Kidney capillary endothelial cell (primary cell): ENCODE measurements around the gene KCTD15.

Experiments
- DNase-seq: peaks from one replicate; pipeline ENCODE4 v3.0.0-alpha.2; 2018; ENCODE audit warnings: low spot score

The KCTD15 gene

DNA sequence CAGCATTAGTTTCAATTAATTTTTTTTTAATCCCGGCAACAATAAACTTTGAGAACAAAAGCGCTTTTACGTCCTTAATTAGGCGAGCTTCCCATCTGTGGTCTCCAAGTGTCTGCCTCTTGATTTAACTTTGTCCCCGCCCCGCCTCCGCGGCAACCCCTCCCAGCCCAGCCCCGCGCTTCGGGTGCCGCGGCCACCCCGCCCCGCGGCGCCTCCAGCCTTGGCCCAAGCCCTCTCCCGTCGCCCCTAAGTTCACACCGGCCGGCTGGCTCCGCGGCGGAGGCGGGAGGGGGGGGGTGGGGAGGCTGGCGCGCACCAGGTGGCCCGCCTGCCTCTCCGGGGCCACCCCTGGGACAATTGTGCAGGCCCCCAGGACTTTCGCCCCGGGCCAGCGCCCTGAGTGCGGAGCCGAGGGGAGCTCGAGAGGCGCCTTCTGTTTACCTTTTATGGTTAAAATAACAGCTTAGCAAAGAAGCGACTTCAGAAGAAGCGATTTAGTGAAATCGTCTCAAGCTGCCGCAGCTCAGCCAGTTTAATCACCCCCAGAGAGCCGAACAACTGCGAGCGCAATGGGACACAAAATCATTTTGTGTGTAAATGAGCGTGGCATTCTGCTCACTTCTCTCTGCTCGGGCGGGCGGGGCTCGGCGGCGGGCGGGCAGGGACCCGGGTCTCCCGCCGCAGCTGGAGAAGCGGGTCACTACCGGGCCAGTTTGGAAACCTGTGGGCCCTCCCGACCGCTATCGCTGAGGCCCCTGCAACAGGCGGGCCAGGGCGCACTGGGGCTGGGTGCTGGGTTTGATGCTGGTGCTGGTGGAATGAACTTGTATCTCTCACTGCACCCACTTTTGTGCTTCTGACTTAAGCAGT is 1.4 kb downstream of the KCTD15 start:
- DNase-seq = no peak

DNA sequence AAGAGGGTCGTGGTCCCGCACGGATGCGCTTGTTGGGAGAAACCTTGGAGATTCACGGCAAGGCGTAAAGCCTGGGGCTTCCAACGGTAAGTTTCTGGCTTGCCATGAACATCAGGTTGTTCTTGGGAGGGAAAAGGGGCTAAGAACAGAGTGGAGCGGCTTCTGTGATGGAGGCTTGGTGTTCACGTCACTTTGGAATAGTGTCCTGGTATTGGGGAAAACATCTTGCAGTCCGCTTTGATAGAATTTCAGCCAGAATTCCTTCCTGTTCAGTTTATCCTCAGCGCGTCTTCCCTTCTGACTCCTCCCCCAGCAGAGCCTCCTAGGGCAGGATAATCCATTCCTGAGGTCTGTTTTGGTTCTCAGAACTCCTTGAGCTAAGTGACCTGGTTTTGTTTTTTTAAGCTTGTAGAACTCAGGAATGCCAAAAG is 2.0 kb downstream of the KCTD15 start:
- DNase-seq = no peak

GRCh38 chr19:33799476-33799875 is 2.8 kb downstream of the KCTD15 start:
- no peak for DNase-seq

DNA sequence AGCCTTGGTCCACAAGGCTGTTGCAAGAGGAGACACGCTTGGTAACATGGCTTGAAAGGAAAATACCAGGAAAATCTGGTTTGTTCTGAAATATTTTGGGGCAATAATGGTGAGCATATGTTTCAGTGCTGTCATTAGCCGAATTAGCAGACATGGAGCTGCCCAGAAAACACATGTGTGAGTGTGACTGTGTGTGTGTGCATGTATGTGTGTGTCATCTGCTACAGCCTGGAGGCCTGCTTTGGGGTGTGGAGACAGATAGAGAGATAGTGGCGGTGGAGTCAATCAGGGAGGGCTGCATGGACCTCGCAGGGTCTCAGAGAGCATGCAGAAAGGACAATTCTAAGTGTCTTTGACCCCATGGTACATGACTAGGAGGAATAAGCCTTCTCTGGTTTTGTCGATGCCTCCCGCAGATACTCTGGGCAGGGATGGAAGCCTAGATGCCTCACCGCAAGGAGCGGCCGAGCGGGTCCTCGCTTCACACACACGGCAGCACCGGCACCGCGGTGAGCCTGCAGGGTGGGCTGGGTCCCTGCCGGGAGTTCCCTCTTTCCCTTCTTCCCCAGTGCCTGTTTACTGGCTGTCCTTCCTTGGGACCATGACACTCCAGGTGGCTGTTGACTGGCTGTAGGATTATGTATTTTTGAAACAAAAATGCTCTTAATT is 3.5 kb downstream of the KCTD15 start:
- no peak for DNase-seq

- no peak for DNase-seq
These were observed 4.7 kb downstream of the KCTD15 start for GRCh38 chr19:33801411-33801810.

DNA sequence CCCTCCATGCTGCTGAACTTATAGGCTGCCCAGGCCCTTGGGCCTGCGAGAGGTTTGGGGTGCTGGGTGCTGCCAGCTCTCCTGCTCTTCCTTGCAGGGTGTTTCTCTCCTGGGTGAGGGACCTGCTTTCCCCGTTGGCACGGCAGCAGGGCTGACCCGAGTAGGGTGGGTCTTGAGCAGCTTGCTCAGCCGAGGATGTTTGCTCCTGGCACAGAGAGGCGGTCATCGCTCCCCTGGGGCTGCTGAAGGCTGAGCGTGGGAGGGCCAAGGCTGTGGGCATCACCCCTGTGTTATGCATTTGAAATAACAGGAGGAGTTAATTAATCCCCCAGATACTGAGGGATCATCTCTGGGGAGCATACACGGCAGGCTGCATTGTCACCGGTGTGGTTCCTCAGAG is 5.3 kb downstream of the KCTD15 start:
- DNase-seq = no peak

GRCh38 chr19:33802801-33803200 is 6.1 kb downstream of the KCTD15 start:
- no peak for DNase-seq

DNA sequence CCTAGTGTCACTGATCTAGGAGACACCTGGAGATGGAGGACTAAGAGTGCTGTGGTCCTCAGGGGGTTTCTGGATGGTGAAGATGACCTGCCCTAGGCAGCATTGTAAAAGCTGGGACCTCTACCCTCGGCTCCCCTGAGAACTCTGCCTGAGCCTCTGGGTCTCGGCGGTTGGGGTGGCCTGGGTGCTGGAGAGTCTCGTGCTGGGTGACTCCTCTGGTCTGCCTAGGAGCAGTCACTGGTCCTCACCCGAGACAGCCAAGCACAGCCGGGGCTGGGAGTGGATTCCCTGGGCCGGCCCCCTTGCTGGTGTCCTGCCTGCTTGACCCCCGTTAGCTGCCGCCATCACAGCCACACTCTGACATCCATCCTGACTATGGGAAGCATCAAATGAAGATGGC is 6.7 kb downstream of the KCTD15 start:
- no peak for DNase-seq

DNA sequence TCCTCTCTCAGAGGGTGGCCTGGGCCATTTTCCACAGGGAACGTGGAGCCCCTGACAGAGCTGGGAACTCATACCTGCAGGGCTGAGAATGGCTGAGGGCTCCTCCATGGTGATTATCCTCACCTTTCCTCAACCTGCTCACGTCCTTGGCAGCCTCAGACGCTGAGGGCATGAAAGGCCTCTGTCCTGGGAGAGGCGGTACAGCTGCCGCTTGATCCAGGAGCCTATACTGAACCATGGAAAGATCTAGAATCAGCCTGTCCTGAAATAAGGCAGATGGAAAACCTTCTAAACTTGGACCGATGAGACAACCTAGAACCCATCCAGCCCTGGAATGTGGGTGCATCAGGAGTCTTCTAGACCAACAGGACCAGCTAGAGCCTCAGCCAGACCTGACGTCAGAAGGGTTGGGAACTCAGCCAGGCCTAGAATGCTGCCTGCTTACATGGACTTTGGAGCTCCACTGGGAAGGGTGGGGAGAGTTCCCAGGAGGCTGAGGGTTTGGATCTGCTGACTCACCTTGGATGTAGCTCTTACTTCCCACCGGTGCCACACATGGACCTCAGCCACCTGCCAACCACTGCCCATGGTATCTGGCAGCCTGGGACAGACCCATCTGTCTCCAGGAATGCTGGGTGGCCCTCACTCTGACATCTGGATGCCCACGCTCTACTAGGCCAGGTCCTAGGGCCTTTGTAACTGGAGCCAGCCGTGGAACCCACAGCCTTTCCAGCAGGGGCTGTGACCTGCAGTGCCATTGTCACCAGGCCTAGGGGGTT is 7.5 kb downstream of the KCTD15 start:
- DNase-seq = no peak

DNA sequence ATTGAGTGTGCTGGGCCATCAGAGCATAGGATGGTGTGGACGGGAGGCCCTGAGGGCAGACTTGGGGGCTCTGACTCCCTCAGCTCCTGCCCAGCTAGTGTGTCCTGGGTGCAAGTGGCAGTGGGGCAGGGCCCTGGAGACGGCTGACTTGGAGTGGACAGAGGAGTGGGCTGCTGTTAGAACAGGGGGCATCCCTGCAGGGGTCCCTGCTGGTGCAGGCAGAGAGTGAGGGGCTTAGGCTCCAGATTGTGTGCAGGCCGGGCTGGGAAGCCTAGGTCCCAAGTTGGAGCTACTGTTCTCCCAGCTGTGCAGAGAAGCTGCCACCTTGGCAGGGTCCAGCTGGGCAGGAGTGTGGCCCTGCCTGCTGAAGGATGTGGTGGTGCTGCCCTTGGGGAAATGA is 8.6 kb downstream of the KCTD15 start:
- DNase-seq = no peak

DNA sequence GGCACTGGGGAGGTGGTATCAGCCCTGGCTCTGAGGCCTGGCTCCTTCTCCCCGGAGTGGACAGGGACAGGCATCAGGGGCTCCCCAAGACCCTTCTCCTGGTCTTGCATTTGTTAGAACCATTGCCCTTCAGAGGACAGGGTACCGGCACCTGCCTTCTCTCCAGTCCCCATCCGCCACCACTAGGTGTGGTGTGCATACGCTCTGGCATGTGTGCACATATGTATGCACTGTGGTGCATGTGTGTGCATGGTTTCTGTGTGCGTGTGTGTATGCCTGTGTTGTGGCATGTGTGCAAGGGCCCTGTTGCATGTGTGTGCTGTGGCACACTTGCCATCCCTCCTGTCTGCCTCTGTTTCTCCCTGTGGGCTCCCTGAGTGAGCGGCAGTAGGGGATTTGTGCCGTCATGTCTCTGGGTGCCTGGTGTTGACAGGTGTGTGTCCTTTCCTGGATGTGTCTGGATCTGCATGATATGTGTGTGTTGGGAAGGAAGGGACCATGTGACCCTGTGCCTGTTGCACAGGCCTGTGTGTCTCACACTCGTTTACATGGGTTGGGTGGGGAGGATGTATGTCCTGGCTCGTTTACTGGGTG is 9.3 kb downstream of the KCTD15 start:
- DNase-seq = no peak

DNA sequence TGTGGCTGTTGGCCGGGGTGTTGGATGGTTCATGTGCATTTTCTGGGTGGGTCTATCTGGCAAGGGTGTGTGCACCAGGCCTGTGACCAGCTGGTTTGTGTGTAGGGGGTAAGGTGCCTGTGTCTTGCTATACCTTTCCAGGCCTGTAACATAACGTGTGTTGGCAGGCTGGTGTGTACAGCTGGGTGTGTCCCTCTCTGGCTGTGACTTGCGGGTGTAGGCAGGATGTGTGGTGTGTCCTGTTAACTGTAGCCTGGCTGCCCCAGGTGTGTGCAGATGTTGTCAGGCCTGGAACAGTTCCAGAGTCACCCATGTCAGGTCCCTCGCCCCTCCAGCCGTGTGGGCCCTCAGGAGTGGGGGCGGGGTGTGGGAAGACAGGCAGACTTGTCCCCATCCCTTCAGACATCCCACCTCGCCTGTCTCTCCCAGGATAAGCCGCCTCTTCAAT is 9.8 kb downstream of the KCTD15 start:
- DNase-seq = no peak

DNA sequence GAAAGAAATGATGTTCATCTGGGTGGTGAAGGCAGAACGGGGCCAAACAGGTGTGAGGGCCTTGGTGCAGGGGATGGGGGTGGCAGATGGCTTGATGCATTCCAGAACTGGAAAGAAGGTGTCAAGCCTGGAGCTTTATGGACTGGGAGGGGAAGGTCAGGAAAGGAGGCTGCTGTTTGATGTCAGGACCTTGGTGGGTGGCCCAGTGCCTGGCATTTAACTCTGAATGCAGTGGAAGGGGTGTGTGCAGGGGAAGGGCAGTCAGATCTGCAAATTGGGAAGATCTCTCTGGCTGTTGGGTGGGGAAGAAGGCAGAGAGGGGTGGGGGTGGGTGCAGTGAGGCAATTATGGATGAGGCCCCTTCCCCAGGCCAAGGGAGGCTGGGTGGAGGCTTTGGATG is 11.7 kb downstream of the KCTD15 start:
- no peak for DNase-seq

GRCh38 chr19:33809960-33810359 is 13.3 kb downstream of the KCTD15 start:
- DNase-seq = no peak

- no peak for DNase-seq
These were observed 14.2 kb downstream of the KCTD15 start for GRCh38 chr19:33810821-33811220.

DNA sequence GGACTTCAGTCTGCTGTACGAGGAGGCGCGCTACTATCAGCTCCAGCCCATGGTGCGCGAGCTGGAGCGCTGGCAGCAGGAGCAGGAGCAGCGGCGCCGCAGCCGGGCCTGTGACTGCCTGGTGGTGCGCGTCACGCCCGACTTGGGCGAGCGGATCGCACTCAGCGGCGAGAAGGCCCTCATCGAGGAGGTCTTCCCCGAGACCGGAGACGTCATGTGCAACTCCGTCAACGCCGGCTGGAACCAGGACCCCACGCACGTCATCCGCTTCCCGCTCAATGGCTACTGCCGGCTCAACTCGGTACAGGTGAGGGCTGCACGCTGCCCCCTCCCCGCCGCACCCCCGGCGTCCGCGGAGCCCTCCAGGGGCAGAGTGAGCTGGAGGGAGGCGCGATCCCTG is 14.6 kb downstream of the KCTD15 start:
- no peak for DNase-seq

DNA sequence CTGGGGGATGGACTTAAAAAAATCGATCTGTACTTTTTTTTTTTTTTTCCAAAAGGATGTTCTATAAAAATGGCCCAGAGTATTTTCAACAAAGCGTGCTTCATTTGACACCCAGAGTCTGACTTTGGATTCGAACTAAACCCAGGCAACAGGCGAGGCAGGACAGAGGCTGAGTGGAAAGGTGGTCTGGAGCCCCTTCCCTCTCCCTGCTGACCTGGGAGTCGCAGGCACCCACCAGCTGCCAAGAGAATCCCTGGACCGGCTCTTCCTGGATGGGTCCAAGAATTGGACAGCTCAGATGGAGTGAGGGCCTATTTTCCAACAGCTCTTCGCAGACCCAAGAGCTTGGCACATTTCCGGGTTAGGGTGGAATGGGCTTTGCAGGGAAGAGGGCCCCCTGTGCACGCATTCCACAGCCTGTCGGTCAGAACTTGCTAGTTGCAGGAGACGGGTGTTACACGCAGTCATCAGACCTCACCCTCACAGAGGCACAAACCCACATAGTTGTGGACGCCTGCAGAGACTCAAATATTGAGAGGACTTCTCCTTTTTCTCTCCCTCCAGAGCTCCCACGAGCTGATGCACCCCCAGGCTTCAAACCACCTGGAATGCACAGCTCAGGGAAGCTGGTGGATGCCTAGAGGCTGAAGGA is 15.2 kb downstream of the KCTD15 start:
- no peak for DNase-seq

DNA sequence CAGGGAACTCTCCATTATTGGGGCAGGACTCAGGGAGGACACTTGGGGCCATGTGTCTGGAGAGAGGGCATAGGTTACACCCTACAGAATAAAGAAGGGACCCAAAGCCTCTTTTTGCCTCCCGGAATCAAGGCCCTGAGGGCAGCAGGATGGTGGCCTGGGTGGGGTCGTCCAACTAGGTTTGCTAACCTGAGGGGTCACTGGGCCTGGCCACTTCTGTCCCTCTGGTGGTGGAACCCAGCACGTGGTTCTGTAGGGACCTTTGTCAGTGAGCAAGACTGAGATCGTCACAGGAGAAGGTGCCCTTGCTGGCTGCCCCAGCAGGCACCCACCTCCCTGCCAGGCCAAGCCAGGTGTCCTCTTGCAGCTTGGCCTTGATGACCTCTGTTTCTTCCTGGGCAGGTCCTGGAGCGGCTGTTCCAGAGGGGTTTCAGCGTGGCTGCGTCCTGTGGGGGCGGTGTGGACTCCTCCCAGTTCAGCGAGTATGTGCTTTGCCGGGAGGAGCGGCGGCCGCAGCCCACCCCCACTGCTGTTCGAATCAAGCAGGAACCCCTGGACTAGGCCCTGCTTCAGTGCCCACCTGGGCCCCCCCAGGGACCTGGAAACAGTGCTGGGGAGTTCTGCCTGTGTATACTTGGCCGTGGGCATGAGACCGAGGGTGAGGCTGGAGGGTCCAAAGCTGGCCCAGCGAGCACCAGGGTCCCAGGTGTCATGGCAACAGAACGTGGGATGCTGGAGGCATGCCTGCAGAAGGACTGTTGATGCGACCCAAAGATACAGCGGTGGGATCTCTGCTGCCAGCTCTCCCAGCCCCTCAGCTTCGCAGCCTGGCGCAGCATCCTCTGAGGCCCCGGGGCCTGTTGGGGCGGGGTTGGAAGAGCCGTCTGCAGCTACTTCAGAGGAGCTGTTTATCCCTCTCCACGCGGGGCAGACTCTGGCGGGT is 16.0 kb downstream of the KCTD15 start:
- DNase-seq = no peak

GRCh38 chr19:33813391-33814101 is 16.9 kb downstream of the KCTD15 start:
- no peak for DNase-seq
